ENCODE measurements around the gene RAB8B. TPM values are rescaled to one million over a fixed set of nuclear protein-coding genes. Genes with fewer than 3 reads are reported as not detected.
A peak's percentile ranks its signal among the peaks of the same experiment; 100 is the strongest.

RAB8B gene
- total and polyA plus RNA-seq, 7 donors: 2.5 to 18.1 (median 5.4) TPM

GRCh38 chr15:63172851-63173451, 16.5 kb upstream of the RAB8B start:
- peak; percentile 63 to 91 (median 89) for ATAC-seq
- H3K4me1 ChIP-seq: peaks cover 22% of the 10 kb centered on the region
- H3K27ac ChIP-seq: peak overlapping the region; percentile 60
- DNase-seq: peak; percentile 40 to 87
- H3K36me3 ChIP-seq (ENCODE audit: insufficient read depth in 1 of 2, low read depth in 1 of 2): no peaks in the 10 kb centered on the region
- intact Hi-C loops (cut with DNase I): loop anchor here in 1 of 2 donors (10.0 kb wide), 1 partner anchor 232 kb away; no protein-coding TSS in a partner anchor
- no peaks in the 10 kb centered on the region for H3K27me3 ChIP-seq (ENCODE audit: insufficient read depth in 3 of 3, low read length in 2 of 3)
- TF ChIP-seq, protein P1, sequence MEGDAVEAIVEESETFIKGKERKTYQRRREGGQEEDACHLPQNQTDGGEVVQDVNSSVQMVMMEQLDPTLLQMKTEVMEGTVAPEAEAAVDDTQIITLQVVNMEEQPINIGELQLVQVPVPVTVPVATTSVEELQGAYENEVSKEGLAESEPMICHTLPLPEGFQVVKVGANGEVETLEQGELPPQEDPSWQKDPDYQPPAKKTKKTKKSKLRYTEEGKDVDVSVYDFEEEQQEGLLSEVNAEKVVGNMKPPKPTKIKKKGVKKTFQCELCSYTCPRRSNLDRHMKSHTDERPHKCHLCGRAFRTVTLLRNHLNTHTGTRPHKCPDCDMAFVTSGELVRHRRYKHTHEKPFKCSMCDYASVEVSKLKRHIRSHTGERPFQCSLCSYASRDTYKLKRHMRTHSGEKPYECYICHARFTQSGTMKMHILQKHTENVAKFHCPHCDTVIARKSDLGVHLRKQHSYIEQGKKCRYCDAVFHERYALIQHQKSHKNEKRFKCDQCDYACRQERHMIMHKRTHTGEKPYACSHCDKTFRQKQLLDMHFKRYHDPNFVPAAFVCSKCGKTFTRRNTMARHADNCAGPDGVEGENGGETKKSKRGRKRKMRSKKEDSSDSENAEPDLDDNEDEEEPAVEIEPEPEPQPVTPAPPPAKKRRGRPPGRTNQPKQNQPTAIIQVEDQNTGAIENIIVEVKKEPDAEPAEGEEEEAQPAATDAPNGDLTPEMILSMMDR (IDR thresholded peaks at IDR 0.05): no peak
- WGBS, 3 donors: 29 to 33% (median 33%) methylated on average over 3 of the region's 3 CpGs
- no peaks in the 10 kb centered on the region for H3K9me3 ChIP-seq
- no peak overlapping the region for H3K4me3 ChIP-seq

DNA sequence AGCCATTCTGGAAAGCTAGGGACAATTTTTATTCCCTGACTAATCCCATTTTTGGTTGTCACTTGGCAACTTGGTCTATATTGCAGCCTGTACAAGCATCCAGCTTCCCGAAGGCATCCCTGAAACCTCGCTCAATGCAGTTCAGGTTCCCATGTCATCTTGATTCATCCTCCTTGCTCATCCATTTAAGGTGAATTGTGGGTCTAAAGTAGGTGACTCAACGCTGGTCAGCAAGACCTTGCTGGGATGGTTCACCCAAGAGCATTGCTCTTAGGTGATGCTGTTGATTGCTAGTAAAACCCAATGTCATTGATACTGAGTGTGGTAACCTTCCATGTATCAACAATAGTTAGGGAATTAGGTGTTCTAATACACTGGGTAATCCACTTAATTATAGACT, 13.1 kb upstream of the RAB8B start:
- TF ChIP-seq, protein P1 (IDR thresholded peaks at IDR 0.05): no peak
- Histone ChIP-seq H3K9me3 (no peaks in the 10 kb centered on the region), H3K27ac (no peak overlapping the region), H3K36me3 (ENCODE audit: insufficient read depth in 1 of 2, low read depth in 1 of 2) (no peaks in the 10 kb centered on the region), H3K4me1 (peaks cover 5% of the 10 kb centered on the region), H3K4me3 (no peak overlapping the region), H3K27me3 (ENCODE audit: insufficient read depth in 3 of 3, low read length in 2 of 3) (no peaks in the 10 kb centered on the region)
- WGBS, 3 donors: 93 to 94% (median 94%) methylated on average over 3 of the region's 3 CpGs
- no peak for ATAC-seq
- DNase-seq: no peak
- intact Hi-C loops (cut with DNase I): loop anchor here in 1 of 2 donors (10.0 kb wide), 1 partner anchor 228 kb away; no protein-coding TSS in a partner anchor

- H3K36me3 ChIP-seq (ENCODE audit: insufficient read depth in 1 of 2, low read depth in 1 of 2): no peaks in the 10 kb centered on the region
- DNase-seq (no peak), ATAC-seq (no peak)
- H3K27me3 ChIP-seq (ENCODE audit: insufficient read depth in 3 of 3, low read length in 2 of 3): no peaks in the 10 kb centered on the region
- WGBS, 3 donors: 61 to 63% (median 62%) methylated on average over 5 of the region's 5 CpGs
- H3K9me3 ChIP-seq: no peaks in the 10 kb centered on the region
- peaks cover 3% of the 10 kb centered on the region for H3K4me1 ChIP-seq
- H3K4me3 ChIP-seq: no peak overlapping the region
- H3K27ac ChIP-seq: no peak overlapping the region
- intact Hi-C loops (cut with DNase I): loop anchor here in 1 of 2 donors (10.0 kb wide), 1 partner anchor 227 kb away; no protein-coding TSS in a partner anchor
- TF ChIP-seq, protein P1 (IDR thresholded peaks at IDR 0.05): no peak
Observed at GRCh38 chr15:63178034-63178433, 11.4 kb upstream of the RAB8B start.

- no peak overlapping the region for H3K27ac ChIP-seq
- intact Hi-C loops (cut with DNase I): no loop called here
- TF ChIP-seq, protein P1 (IDR thresholded peaks at IDR 0.05): no peak
- no peaks in the 10 kb centered on the region for H3K36me3 ChIP-seq (ENCODE audit: insufficient read depth in 1 of 2, low read depth in 1 of 2)
- 95 to 99% (median 98%) methylated on average over 2 of the region's 2 CpGs for WGBS, 3 donors
- H3K27me3 ChIP-seq (ENCODE audit: insufficient read depth in 3 of 3, low read length in 2 of 3): no peaks in the 10 kb centered on the region
- ATAC-seq: no peak
- DNase-seq: no peak
- no peak overlapping the region for H3K4me3 ChIP-seq
- no peaks in the 10 kb centered on the region for H3K4me1 ChIP-seq
- H3K9me3 ChIP-seq: no peaks in the 10 kb centered on the region
Observed at GRCh38 chr15:63180746-63181145, 8.7 kb upstream of the RAB8B start.

DNA sequence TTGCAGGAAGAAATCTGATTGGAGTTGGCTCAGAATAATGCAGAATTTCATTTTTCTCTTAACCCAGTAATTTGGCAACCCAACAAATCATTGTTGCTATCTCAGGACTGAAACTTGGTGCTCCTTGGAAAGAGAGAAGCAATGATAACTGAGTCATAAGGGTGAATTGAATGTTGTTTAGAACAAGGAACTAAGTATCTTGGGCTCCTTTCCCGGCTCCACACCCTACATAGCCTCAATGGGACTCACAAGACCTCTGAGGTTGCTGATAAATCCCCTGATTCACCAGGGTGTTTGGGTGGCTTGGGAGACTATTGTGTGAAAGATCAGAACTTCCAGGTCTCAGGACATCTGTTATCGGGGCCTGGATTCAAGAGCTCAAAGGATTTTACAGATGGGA, 7.8 kb upstream of the RAB8B start:
- no peak for ATAC-seq
- intact Hi-C loops (cut with DNase I): no loop called here

More for the DNA sequence above, 7.8 kb upstream of the RAB8B start:
- no peaks in the 10 kb centered on the region for H3K4me1 ChIP-seq
- H3K4me3 ChIP-seq: no peak overlapping the region
- no peak overlapping the region for H3K27ac ChIP-seq
- 87 to 97% (median 94%) methylated on average over 2 of the region's 2 CpGs for WGBS, 3 donors
- no peaks in the 10 kb centered on the region for H3K27me3 ChIP-seq (ENCODE audit: insufficient read depth in 3 of 3, low read length in 2 of 3)
- DNase-seq: no peak
- TF ChIP-seq, protein P1 (IDR thresholded peaks at IDR 0.05): no peak
- H3K9me3 ChIP-seq: no peaks in the 10 kb centered on the region
- no peaks in the 10 kb centered on the region for H3K36me3 ChIP-seq (ENCODE audit: insufficient read depth in 1 of 2, low read depth in 1 of 2)

All from psoas muscle (tissue), 8 donors.